Adipose tissue (tissue), 3 donors: ENCODE results near the gene CYB5A. TPM values are rescaled to one million over a fixed set of nuclear protein-coding genes. Genes with fewer than 3 reads are reported as not detected.

Experiments
- H3K27ac ChIP-seq: one replicate; pipeline ENCODE4 v1.5.1; 2013; ENCODE audit warnings: low read depth, low read length
- WGBS, 3 donors: extraction: QIAGEN DNeasy Blood & Tissue Kit; methylation state at CpG; one replicate each; pipeline ENCODE4 v1.1.7; 2013; 5-methylcytosine and 5-hydroxymethylcytosine counted together
- polyA plus RNA-seq, 3 donors: library from polyadenylated mRNA; stranded (reverse); fragments of 200-250 nt; gene quantifications; one replicate each; pipeline ENCODE4 v1.2.3, GENCODE V29; 2013
- donor health status: healthy with polysubstance abuse.
- donor health status: Bipolar disorder and iron deficiency.
- donor health status: healthy.

The CYB5A gene
- polyA plus RNA-seq, 3 donors, result 353 to 593 (median 389) TPM

GRCh38 chr18:74257083-74257482 is 34.7 kb downstream of the CYB5A start:
- 45 to 73% (median 68%) methylated on average over 7 of the region's 7 CpGs for WGBS, 3 donors
- H3K27ac ChIP-seq, result no peak overlapping the region

GRCh38 chr18:74256190-74256589 is 35.6 kb downstream of the CYB5A start:
- no peak overlapping the region for H3K27ac ChIP-seq
- 59 to 89% (median 81%) methylated on average over 5 of the region's 5 CpGs for whole genome bisulfite sequencing, 3 donors

- no peak overlapping the region for H3K27ac ChIP-seq
Observed at GRCh38 chr18:74255131-74255616, 36.6 kb downstream of the CYB5A start.

GRCh38 chr18:74252039-74252395 is 39.7 kb downstream of the CYB5A start:
- 55 to 65% (median 64%) methylated on average over 4 of the region's 4 CpGs for WGBS, 3 donors

More at GRCh38 chr18:74255131-74255616, 36.6 kb downstream of the CYB5A start:
- 31 to 49% (median 32%) methylated on average over 4 of the region's 4 CpGs for whole genome bisulfite sequencing, 3 donors

GRCh38 chr18:74251297-74252038 is 40.3 kb downstream of the CYB5A start:
- WGBS, 3 donors, result 36 to 41% (median 38%) methylated on average over 4 of the region's 4 CpGs

More at GRCh38 chr18:74252039-74252395, 39.7 kb downstream of the CYB5A start:
- H3K27ac ChIP-seq, result no peak overlapping the region

GRCh38 chr18:74250131-74250530 is 41.6 kb downstream of the CYB5A start:
- WGBS, 3 donors, result 88 to 97% (median 94%) methylated on average over 12 of the region's 12 CpGs
- H3K27ac ChIP-seq, result no peak overlapping the region

More at GRCh38 chr18:74251297-74252038, 40.3 kb downstream of the CYB5A start:
- H3K27ac ChIP-seq, result no peak overlapping the region

- WGBS, 3 donors, result 73 to 80% (median 76%) methylated on average over 11 of the region's 11 CpGs
Observed at GRCh38 chr18:74249181-74249968, 42.4 kb downstream of the CYB5A start.

GRCh38 chr18:74248595-74248994 is 43.2 kb downstream of the CYB5A start:
- H3K27ac ChIP-seq, result no peak overlapping the region
- WGBS, 3 donors, result 60 to 76% (median 69%) methylated on average over 4 of the region's 4 CpGs

More at GRCh38 chr18:74249181-74249968, 42.4 kb downstream of the CYB5A start:
- H3K27ac ChIP-seq, result no peak overlapping the region

- WGBS, 3 donors, result 90 to 97% (median 95%) methylated on average over 6 of the region's 6 CpGs
- H3K27ac ChIP-seq, result no peak overlapping the region
Observed at GRCh38 chr18:74248189-74248588, 43.6 kb downstream of the CYB5A start.

- WGBS, 3 donors, result 83 to 92% (median 90%) methylated on average over 2 of the region's 2 CpGs
- H3K27ac ChIP-seq, result no peak overlapping the region
Observed at GRCh38 chr18:74244554-74244953, 47.2 kb downstream of the CYB5A start.

GRCh38 chr18:74243127-74243526 is 48.6 kb downstream of the CYB5A start:
- no peak overlapping the region for H3K27ac ChIP-seq
- 59 to 80% (median 73%) methylated on average over 4 of the region's 4 CpGs for WGBS, 3 donors

GRCh38 chr18:74242438-74243096 is 49.2 kb downstream of the CYB5A start:
- 20 to 77% (median 70%) methylated on average over 17 of the region's 17 CpGs for WGBS, 3 donors
- H3K27ac ChIP-seq, result no peak overlapping the region

- no peak overlapping the region for H3K27ac ChIP-seq
- 49 to 80% (median 76%) methylated on average over 3 of the region's 3 CpGs for WGBS, 3 donors
Observed at GRCh38 chr18:74241970-74242369, 49.8 kb downstream of the CYB5A start.

- 83 to 93% (median 92%) methylated on average over 4 of the region's 4 CpGs for WGBS, 3 donors
- H3K27ac ChIP-seq, result no peak overlapping the region
Observed at GRCh38 chr18:74241426-74241825, 50.3 kb downstream of the CYB5A start.

GRCh38 chr18:74239567-74239966 is 52.2 kb downstream of the CYB5A start:
- H3K27ac ChIP-seq, result no peak overlapping the region

GRCh38 chr18:74234326-74235171 is 57.2 kb downstream of the CYB5A start:
- WGBS, 3 donors, result 26 to 54% (median 48%) methylated on average over 10 of the region's 10 CpGs
- no peak overlapping the region for H3K27ac ChIP-seq

More at GRCh38 chr18:74239567-74239966, 52.2 kb downstream of the CYB5A start:
- 93 to 97% (median 96%) methylated on average over 1 of the region's 1 CpG for WGBS, 3 donors

- WGBS, 3 donors, result 22 to 60% (median 39%) methylated on average over 3 of the region's 3 CpGs
- H3K27ac ChIP-seq, result no peak overlapping the region
Observed at GRCh38 chr18:74233933-74234325, 57.8 kb downstream of the CYB5A start.
